GM19455 (cell line): ENCODE data around the gene CAMKK2.
"Not testable (repeated sequence)": the region's sequence is repeated elsewhere in the genome, so short reads cannot be mapped to it uniquely, and the experiment has no call there.

ENCODE experiments used
- ATAC-seq: cut with Tn5 transposase; IDR thresholded peaks from one replicate; pipeline ENCODE4 v1.9.1; 2021; ENCODE audit not compliant: unreplicated experiment

CAMKK2 gene

GRCh38 chr12:121280531-121280930 lies 16.0 kb downstream of the CAMKK2 start:
- not testable (repeated sequence) for ATAC-seq

DNA sequence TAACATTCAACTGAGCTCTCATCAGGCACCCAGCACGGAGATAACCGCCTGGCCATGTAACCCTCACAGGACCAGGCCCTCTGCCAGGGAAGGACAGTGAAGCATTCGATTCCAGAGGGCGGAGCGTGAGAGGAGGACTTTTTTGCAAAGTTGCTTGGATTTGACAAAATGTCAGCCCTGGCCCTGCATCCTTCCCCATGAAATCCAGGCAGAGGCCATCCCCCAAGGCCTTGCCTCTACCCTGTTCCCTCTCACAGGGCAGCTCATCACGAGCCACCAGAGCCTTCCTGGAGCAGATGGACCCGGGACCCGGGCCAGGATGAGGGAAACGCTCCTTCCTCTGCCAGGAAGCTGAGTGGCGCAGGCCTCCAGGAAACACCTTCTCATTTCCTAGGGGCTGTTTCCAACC lies 17.0 kb downstream of the CAMKK2 start:
- ATAC-seq: no peak

- ATAC-seq: no peak
Observed at GRCh38 chr12:121279071-121279375, 17.5 kb downstream of the CAMKK2 start.

- ATAC-seq: no peak
Observed at GRCh38 chr12:121278169-121279070, 18.1 kb downstream of the CAMKK2 start.

DNA sequence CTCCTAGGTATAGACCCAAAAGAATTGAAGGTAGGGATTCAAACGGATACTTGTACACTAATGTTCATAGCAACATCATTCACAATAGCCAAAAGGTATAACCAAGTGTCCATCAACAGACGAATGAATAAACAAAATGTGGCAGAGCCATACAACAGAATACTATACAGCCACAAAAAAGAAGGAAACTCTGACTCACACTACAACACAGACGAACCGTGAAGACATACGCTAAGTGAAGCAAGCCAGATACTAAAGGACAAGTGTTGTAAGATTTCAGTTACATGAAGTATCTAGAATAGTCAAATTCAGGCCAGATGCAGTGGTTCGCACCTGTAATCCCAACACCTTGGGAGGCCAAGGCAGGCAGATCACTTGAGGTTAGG lies 19.1 kb downstream of the CAMKK2 start:
- no peak for ATAC-seq

GRCh38 chr12:121274036-121274763 lies 22.3 kb downstream of the CAMKK2 start:
- ATAC-seq: no peak

- no peak for ATAC-seq
Observed at GRCh38 chr12:121273364-121273896, 23.1 kb downstream of the CAMKK2 start.

GRCh38 chr12:121267822-121268221 lies 28.7 kb downstream of the CAMKK2 start:
- no peak for ATAC-seq

DNA sequence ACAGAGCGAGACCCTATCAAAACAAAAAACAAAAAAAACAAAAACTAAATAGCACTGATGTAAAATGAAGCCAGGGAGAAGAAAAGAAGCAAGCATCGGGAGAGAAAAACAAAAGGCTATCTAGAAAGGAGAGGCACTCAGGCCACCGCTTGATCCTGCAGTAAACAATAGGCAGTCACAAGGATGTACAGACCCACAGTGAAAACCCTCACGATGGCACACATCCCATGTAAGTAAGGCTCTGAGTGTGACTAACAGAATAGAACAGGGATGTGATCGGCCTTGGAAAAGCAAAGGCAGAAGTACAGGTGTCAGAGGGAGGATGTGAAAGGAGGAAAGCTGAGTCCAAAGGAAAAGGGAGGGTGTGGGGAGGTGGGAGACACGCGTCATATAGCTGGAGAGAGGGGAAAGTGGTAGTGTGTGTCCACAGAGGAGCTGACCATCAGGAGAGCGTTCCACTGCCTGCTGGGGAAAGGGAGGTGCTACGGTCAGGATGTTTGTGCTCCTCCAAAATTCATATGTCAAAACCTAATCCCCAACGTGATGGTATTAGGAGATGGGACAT lies 31.5 kb downstream of the CAMKK2 start:
- ATAC-seq: no peak

GRCh38 chr12:121264135-121264534 lies 32.4 kb downstream of the CAMKK2 start:
- no peak for ATAC-seq

DNA sequence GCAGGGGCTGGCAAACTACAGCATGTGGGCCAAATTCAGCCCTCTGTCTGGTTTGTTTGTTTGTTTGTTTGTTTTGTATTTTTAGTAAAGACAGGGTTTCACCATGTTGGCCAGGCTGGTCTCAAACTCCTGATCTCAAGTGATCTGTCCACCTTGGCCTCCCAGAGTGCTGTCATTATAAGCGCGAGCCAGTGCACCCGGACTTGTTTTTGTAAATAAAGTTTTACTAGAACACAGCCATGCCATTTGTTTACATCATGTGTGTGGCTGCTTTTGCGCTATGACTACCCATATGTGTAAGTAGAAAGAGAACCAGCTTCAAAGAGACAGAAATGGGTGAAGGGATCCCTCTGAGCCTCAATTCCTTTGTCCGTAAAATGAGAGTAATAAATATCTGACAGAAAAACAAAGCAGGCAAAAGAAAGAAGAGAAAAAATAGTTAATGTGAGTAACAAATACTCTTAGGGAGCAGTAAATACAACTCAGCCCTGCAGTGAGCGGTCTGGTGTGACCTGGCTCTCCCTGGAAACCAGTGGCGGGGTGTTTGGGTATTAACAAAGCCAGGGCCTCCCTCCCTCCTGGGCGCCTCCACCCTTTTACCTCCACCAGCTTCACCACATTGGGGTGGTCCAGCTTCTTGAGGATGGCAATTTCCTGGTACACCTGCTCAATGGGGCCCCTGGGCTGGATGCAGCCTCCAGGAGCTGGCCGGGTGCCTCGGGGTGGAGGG lies 33.1 kb downstream of the CAMKK2 start:
- ATAC-seq: no peak

DNA sequence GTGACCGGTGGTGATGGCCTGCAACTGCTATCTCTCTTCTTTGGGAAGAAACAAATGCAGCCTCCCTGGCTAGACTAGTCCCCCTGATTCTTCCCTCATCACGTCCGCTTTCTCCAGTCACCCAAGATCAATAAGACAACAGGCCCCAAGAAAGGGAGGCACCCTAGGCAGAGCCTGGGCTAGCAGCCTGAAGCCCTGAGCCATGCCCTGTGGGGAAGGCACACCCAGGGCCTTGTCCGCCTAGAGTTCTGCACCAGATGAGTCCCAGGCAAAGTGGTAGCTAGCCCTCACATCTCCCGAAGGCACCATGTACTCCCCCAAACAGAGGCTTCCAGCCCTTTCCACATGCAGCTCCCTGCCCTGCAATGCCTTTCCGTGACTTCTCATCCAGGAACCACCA lies 35.1 kb downstream of the CAMKK2 start:
- ATAC-seq: no peak

GRCh38 chr12:121260091-121260490 lies 36.4 kb downstream of the CAMKK2 start:
- ATAC-seq: no peak

GRCh38 chr12:121259074-121259473 lies 37.4 kb downstream of the CAMKK2 start:
- no peak for ATAC-seq

DNA sequence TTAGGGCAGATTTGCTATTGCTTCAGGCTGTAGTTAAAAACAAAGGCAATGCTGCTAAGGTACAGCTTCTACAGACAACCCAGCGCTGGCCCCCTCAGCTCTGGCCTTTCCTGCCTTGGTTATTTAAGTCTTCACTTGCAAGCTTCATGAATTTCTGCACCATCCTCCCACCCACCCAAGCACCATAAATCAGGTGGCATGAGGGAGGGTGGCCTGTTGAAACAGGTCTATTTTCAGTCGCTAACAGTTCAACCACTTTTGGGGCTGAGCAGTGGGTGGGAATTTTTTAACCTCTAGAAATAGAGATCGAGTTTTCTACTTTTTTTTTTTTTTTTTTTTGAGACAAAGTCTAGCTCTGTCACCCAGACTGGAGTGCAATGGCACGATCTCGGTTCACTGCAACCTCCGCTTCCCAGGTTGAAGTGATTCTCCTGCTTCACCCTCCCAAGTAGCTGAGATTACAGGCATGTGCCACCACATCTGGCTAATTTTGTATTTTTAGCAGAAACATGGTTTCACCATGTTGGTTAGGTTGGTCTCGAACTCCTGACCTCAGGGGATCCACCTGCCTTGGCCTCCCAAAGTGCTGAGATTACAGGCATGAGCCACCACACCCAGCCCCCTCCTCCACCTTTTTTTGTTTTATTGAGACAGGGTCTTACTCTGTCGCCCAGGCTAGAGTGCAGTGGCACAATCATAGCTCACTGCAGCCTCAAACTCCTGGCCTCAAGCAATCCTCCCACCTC lies 38.6 kb downstream of the CAMKK2 start:
- not testable (repeated sequence) for ATAC-seq

DNA sequence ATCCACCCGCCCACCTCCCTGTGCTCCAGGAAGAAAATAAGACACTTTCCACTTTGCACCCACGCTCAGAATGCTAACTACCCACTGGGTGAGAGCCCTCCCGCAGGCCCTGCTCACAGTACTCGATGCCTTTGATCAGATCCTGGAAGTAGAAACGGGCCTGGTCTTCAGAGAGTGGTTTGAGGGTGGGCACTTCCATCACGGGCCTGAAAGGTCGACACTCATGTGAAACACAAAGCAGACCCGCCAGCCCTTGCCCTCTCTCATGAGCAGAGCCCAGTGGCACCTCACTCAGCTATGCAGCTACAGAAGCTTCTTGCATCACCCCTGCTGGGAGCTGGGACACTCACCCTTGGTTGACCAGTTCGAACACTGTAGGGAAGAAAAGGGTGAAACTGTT lies 41.1 kb downstream of the CAMKK2 start:
- ATAC-seq: no peak

DNA sequence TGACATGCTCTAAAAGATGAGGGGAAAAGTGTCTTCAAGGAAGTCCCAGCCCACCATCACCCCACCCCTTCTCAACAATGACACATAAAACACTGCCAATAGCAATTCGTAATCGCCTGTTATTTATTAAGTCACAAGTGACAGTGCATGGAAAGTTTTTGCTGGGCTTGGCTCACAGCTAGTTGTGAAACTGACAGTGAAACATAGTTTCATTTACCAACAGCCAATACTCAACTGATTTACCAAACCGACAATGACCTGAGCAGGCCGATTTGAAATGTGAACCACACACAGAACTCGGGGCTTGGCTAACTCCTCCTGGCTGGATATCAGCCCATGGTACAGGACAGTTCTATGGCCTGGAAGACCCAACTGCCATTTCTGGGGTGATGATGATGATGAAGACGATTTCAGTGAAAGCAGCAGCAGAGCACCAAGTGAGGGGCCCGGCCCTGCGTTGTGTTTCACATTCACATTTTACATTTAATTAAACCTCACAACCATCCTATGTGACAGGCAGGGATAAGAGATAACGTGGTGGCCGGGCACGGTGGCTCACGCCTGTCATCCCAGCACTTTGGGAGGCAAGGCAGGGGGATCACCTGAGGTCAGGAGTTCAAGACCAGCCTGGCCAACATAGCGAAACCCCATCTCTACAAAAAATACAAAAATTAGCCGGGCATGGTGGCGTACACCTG lies 42.7 kb downstream of the CAMKK2 start:
- ATAC-seq: no peak

- ATAC-seq: no peak
Observed at GRCh38 chr12:121252712-121253345, 43.7 kb downstream of the CAMKK2 start.

GRCh38 chr12:121251838-121252237 lies 44.7 kb downstream of the CAMKK2 start:
- no peak for ATAC-seq
